ENCODE results near the gene TREH.

The TREH gene

DNA sequence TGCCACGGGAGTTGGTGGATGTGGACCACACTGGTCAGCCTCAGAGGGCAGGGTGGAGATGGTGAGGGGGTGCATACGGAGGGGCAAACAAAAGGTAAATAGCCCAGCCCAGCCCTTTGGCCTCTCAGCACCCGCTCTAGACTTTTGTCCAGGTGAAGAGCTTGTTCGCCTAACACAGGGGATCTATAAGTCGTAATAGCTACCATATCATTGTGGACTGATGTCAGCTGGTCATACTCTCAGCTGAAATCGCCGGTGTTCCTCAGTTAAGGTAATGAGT, 27.0 kb upstream of the TREH start:
- peaks cover 3% of the 10 kb centered on the region for H3K27me3 ChIP-seq (ENCODE audit: insufficient read depth, low read length, poor library complexity, severe bottlenecking)
- H3K4me1 ChIP-seq (ENCODE audit: insufficient read depth, low read length, poor library complexity, severe bottlenecking): peaks cover 20% of the 10 kb centered on the region
- H3K4me3 ChIP-seq (ENCODE audit: low read length, poor library complexity, severe bottlenecking): no peak overlapping the region
- no peaks in the 10 kb centered on the region for H3F3A ChIP-seq (ENCODE audit: low read depth)
- H3K9me3 ChIP-seq (ENCODE audit: insufficient read depth, low read depth, low read length): no peaks in the 10 kb centered on the region
- H2AFZ ChIP-seq (ENCODE audit: low read length): no peak overlapping the region
- TF ChIP-seq, protein P1, sequence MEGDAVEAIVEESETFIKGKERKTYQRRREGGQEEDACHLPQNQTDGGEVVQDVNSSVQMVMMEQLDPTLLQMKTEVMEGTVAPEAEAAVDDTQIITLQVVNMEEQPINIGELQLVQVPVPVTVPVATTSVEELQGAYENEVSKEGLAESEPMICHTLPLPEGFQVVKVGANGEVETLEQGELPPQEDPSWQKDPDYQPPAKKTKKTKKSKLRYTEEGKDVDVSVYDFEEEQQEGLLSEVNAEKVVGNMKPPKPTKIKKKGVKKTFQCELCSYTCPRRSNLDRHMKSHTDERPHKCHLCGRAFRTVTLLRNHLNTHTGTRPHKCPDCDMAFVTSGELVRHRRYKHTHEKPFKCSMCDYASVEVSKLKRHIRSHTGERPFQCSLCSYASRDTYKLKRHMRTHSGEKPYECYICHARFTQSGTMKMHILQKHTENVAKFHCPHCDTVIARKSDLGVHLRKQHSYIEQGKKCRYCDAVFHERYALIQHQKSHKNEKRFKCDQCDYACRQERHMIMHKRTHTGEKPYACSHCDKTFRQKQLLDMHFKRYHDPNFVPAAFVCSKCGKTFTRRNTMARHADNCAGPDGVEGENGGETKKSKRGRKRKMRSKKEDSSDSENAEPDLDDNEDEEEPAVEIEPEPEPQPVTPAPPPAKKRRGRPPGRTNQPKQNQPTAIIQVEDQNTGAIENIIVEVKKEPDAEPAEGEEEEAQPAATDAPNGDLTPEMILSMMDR (conservative IDR thresholded peaks at IDR 0.05; ENCODE audit: low read length): no peak
- no peak for TF ChIP-seq EZH2phosphoT487 (IDR thresholded peaks at IDR 0.05; ENCODE audit: borderline replicate concordance)
- H3K36me3 ChIP-seq (ENCODE audit: insufficient read depth, low read length): no peaks in the 10 kb centered on the region
- H4K20me1 ChIP-seq (ENCODE audit: insufficient read depth, low read length, poor library complexity, severe bottlenecking): no peaks in the 10 kb centered on the region
- H3K9me2 ChIP-seq (replicated peaks; ENCODE audit: low read depth, low read length): no peaks in the 10 kb centered on the region
- no peaks in the 10 kb centered on the region for H3K79me2 ChIP-seq (ENCODE audit: insufficient read depth, low read length)
- H3K9ac ChIP-seq (ENCODE audit: low read depth, low read length, poor library complexity, severe bottlenecking): no peak overlapping the region
- H3K4me2 ChIP-seq (ENCODE audit: low read depth, low read length, poor library complexity, severe bottlenecking): no peak overlapping the region

DNA sequence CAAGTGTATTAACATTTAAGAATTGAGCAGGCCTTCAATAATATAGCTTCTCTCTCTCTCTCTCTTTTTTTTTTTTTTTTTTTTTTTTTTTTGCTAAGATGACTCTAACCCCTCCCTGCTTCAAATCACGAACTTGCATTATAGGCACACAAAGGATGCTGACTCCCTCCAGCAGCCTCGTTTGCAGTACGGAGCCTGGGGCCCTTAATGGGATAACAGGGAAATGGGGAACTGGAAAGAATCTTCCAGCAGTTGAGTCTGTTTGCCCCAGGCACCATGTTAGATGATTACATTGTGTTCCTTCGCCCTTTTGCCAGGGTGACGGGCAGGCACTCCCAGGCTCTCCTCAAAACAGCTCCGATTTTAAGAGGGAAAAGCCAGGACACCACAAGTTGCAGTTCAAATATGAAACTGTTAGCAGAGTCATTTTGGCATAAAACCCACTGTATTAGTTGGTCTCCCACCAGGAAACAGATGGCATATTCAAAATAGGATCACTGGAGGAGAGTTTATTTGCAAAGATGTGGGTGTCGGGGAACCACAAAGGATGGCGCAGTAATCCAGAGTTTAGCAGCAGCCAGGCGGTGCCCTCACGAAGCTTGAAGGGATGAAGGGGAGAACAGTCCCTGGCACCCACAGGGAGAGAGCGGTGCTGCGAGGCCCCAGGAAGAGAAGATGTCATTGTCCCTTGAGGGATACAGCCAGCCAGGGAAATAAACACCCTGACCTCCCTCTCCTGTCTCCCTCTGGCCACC, 26.5 kb upstream of the TREH start:
- Histone ChIP-seq H3K9ac (ENCODE audit: low read depth, low read length, poor library complexity, severe bottlenecking) (no peak overlapping the region), H3K79me2 (ENCODE audit: insufficient read depth, low read length) (no peaks in the 10 kb centered on the region), H3K9me3 (ENCODE audit: insufficient read depth, low read depth, low read length) (no peaks in the 10 kb centered on the region), H4K20me1 (ENCODE audit: insufficient read depth, low read length, poor library complexity, severe bottlenecking) (no peaks in the 10 kb centered on the region), H3K36me3 (ENCODE audit: insufficient read depth, low read length) (no peaks in the 10 kb centered on the region), H2AFZ (ENCODE audit: low read length) (peak overlapping the region; percentile 80; the same call in 1 of the 2 replicates), H3F3A (ENCODE audit: low read depth) (no peaks in the 10 kb centered on the region), H3K9me2 (replicated peaks; ENCODE audit: low read depth, low read length) (no peaks in the 10 kb centered on the region), H3K27me3 (ENCODE audit: insufficient read depth, low read length, poor library complexity, severe bottlenecking) (peaks cover 3% of the 10 kb centered on the region), H3K4me2 (ENCODE audit: low read depth, low read length, poor library complexity, severe bottlenecking) (peak overlapping the region; percentile 82), H3K4me3 (ENCODE audit: low read length, poor library complexity, severe bottlenecking) (no peak overlapping the region), H3K4me1 (ENCODE audit: insufficient read depth, low read length, poor library complexity, severe bottlenecking) (peaks cover 20% of the 10 kb centered on the region)
- TF ChIP-seq EZH2phosphoT487 (IDR thresholded peaks at IDR 0.05; ENCODE audit: borderline replicate concordance): no peak
- TF ChIP-seq, protein P1 (conservative IDR thresholded peaks at IDR 0.05; ENCODE audit: low read length): no peak

DNA sequence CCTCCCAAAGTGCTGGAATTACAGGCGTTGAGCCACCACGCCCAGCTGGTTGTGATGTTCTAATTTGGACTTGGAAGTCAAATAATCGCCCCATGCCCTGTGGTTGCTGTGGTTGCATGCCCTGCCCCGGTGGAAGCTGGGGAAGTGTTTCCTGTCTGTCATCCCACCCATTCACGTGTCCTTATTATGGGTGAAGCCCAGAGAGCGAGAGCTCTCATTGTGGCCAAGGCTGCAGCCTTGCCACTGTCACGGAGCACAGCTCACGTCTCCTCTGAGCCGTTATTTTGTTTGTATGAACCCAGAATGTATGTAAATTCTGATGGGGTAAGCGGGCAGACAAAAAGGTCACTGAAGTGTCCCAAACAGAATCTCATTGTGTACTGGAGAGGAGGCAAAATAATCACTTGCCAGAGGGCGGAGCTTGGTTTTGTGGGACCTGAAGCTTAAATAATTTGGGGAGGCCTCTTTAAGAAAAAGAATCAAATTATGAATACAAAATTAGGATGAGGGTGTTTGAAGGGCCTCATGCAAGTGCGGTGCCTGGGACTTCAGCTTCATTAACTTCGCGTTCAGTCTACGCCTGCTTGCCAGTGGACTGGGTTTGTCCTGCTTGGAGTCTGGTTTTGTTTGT, 25.8 kb upstream of the TREH start:
- H3K4me3 ChIP-seq (ENCODE audit: low read length, poor library complexity, severe bottlenecking): peak overlapping the region; percentile 58
- H4K20me1 ChIP-seq (ENCODE audit: insufficient read depth, low read length, poor library complexity, severe bottlenecking): no peaks in the 10 kb centered on the region
- H3K9me3 ChIP-seq (ENCODE audit: insufficient read depth, low read depth, low read length): no peaks in the 10 kb centered on the region
- H3K9ac ChIP-seq (ENCODE audit: low read depth, low read length, poor library complexity, severe bottlenecking): peak overlapping the region; percentile 29
- H3K27me3 ChIP-seq (ENCODE audit: insufficient read depth, low read length, poor library complexity, severe bottlenecking): peaks cover 3% of the 10 kb centered on the region
- H3F3A ChIP-seq (ENCODE audit: low read depth): no peaks in the 10 kb centered on the region
- H2AFZ ChIP-seq (ENCODE audit: low read length): peak overlapping the region; percentile 80
- no peaks in the 10 kb centered on the region for H3K79me2 ChIP-seq (ENCODE audit: insufficient read depth, low read length)
- H3K9me2 ChIP-seq (replicated peaks; ENCODE audit: low read depth, low read length): no peaks in the 10 kb centered on the region
- TF ChIP-seq, protein P1 (conservative IDR thresholded peaks at IDR 0.05; ENCODE audit: low read length): no peak
- TF ChIP-seq EZH2phosphoT487 (IDR thresholded peaks at IDR 0.05; ENCODE audit: borderline replicate concordance): no peak
- H3K4me1 ChIP-seq (ENCODE audit: insufficient read depth, low read length, poor library complexity, severe bottlenecking): peaks cover 20% of the 10 kb centered on the region
- H3K4me2 ChIP-seq (ENCODE audit: low read depth, low read length, poor library complexity, severe bottlenecking): peak overlapping the region; percentile 82
- H3K36me3 ChIP-seq (ENCODE audit: insufficient read depth, low read length): no peaks in the 10 kb centered on the region

Measured in Loucy (cell line).